Stimulated activated CD4-positive, alpha-beta T cell treated with anti-CD3 and anti-CD28 coated beads, Interleukin-1b, Interleukin-23, amount 100 ng/mL, for 48 hours (primary cell): ENCODE measurements around the gene RPL22.
"Not testable (repeated sequence)": the region's sequence is repeated elsewhere in the genome, so short reads cannot be mapped to it uniquely, and the experiment has no call there.

Experiments
- DNase-seq: peaks from one replicate; pipeline ENCODE4 v3.0.0-alpha.2; 2020

The RPL22 gene

DNA sequence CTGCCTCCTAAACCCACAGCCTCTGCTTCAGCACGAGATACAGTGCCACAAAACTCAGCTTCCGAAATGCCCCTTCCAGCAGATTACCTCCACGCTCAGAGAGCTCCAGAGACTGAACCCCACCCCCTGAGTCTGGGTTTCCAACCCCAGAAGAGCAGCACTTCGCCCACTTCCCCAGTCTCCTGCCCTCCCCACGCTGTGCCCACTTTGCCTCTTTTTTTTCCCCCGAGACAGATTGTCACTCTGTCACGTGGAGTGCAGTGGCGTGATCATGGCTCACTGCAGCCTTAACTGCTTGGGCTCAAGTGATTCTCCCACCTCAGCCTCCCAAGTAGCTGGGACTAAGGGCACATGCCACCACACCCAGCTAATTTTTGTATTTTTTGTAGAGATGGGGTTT is 26.3 kb upstream of the RPL22 start:
- no peak for DNase-seq

DNA sequence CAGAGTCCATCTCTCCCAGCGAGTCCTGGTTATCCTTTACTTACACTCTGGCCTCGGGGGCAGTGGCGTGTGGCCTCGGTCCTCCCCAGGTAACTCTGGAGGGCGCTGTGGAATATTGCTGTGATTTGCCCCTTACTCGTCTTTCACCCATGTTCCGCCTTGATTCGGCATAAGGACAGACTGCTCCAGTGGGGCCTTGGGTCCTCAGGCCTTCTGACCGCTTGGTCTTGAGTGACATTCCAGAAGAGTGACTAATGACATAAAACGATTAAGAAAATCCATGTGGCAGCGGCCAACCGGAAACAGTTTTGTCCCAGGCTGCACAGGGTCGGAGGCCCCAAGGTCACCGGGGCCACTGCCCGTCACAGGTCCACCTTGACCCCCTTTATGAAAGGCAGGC is 25.3 kb upstream of the RPL22 start:
- DNase-seq: no peak

DNA sequence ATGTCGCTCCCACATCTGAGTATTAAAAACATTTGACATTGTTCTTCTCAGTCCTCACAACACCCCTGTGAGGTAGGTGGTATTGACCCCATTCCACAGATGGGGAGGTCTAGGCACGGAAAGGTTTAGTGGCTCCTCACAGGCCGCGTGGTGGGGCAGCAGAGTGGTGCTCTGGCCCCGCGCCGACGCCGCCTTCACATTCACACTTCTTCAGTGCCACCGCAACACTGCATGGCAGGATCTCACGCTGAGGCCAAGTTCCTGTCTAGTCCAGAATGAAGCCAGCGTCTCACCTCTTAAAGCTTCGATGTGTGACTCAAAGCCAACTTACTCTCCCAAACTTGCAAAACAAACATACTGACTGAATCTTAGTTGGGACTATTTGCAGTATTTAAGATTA is 24.2 kb upstream of the RPL22 start:
- no peak for DNase-seq

DNA sequence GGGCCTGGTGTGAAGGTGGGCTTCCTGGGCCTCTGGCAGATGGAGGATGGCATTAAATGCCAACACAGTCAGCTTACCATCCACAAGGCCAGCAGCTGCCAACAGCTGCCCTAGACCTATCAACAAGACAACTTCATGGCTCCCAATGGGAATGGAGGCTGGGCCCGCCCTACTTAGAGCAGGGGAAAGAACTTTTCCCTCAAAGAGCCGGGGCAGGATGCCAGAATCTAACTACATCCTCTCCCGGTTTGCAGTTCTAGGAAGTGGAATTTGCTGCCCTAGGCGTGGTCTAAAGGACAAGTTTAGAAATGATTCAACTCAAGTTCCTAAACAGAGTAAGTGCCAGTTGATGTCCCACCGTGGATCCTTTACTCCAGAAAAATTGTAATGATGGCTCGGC is 23.2 kb upstream of the RPL22 start:
- no peak for DNase-seq

DNA sequence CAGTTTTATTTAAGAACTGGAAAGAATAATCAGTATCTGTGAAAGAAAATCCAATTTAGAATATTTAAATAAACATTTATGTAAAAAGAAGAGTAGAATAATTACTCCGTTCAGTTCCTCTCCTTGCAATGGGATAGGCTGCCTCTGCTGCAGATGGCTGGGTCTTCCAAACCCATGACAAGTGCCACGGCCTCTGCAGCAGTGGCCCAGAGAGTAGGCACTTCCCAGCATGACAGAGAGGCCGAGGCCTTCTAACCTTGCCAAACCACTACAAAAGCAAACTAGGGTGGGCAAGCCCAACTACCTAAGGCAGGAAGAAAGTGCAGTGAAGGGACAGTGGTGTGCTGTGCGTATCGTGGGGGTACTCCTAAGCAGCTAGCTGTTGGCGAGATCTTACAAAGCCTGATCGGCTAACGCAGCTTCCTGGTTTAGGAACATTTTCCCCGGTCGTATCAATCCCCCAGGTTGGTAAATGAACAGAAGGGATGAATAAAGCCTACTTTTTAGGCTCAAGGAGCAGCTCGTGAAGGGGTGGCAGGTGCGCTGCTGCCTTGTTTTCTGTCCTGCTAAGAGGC is 21.9 kb upstream of the RPL22 start:
- DNase-seq: no peak

DNA sequence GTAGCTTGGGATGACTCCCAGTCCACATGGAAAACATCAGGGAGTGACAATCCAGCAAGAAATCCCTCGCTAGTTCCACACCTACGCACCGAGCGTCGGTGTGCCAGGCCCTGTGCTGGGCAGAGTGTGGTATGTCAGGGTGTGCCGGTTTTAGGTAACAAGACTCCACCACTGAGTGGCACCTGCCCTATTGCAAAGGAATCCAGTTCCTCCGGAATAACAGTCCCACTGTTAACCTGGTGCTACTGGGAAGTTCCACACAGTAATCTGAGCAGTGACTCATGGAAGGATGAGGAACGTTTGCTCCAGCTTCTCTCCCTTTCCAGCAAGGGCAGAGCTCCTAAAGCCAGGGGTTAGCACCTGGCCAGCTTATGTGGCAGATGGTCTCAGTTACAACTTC is 20.8 kb upstream of the RPL22 start:
- DNase-seq: no peak

DNA sequence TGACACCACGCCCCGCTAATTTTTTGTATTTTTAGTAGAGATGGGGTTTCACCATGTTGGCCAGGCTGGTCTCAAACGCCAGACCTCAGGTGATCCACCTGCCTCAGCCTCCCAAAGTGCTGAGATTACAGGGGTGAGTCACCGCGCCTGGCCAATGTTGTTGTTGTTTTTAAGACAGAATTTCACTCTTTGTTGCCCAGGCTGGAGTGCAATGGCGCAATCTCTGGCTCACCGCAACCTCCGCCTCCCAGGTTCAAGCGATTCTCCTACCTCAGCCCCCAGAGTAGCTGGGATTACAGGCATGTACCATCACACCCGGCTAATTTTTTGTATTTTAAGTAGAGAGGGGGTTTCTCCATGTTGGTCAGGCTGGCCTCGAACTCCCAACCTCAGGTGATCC is 20.2 kb upstream of the RPL22 start:
- not testable (repeated sequence) for DNase-seq

DNA sequence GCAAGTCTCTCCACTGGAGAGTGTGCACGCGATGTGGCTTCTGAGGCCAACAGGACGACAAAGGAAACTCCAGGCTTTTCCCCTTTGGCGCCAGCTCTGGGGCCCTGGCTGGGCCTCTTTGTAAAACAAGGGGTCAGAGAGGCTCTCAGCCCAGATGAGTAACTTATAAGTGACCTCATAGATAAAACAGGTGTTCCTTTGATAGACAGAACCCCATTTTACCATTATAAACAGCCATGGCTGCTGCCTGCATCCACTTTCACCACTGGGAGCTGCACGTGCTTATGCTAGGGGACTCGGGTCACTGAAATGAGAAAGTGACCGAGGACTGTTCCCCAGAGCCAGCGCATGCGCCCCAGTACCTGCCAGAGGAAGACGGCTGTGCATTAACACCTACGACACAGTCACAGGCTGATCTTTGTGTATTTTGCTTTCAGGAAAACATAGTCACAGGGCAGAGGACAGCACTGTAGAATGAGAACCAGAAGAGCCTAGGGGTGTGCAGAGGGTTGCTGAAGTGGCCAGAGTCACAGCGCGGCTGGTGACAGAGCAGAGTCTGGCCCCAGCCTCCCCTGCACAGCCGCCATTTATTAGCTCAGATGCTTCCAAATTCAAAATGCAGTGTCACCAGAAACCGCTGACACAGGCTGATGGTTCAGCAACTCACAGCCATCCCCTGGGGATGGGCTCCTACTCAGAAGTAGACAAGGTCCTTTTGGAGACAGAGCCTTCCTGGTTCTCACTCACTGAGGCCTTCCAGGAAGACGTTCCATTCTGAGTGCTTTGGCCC is 19.2 kb upstream of the RPL22 start:
- DNase-seq: no peak

DNA sequence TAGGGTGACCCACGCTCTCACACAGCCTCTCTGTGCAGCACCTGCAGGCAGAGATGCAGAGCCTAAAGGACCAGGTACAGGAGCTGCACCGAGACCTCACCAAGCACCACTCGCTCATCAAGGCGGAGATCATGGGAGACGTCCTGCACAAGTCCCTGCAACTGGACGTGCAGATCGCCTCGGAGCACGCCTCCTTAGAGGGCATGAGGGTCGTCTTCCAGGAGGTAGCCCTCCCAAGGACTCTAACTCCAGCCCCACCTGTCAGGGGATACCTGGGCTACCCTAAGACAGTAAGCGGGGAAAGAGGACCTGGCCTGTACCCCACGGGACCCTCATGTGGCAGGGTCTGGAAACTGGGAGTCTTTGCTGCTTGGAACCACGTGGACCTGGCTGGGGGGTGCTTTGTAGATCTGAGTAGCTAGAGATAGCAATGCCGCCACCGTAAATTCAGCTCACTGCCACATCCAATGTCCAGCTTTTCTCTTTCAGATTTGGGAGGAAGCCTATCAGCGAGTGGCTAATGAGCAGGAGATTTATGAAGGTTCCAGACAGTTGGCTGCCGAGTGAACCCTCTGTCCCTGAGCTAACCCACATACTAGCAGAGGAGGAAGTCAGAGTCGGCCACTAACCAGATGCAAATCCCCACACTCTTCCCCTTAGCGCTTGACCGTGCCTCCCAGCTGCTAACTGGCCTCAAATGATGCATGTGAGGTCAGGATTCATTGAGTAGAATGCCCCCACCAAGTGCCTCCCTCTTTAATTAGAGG is 13.0 kb upstream of the RPL22 start:
- DNase-seq: no peak

DNA sequence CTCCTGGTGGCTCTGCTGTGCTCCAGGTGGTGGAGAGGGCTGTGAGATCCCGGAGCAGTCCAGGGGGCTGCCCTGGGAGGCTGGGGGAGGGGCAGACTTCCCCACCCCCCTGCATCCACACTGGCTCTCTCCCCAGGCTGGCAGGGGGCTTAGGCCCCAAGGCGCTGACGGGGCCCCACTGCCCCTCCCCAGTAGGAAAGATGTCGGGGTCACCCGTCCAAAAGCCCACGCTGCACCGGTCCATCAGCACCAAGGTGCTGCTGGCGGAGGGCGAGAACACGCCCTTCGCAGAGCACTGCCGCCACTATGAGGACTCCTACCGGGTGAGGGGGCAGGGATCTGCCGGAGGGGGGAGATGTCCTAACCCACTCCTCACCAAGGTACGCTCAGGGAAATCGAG is 12.3 kb upstream of the RPL22 start:
- DNase-seq: no peak

DNA sequence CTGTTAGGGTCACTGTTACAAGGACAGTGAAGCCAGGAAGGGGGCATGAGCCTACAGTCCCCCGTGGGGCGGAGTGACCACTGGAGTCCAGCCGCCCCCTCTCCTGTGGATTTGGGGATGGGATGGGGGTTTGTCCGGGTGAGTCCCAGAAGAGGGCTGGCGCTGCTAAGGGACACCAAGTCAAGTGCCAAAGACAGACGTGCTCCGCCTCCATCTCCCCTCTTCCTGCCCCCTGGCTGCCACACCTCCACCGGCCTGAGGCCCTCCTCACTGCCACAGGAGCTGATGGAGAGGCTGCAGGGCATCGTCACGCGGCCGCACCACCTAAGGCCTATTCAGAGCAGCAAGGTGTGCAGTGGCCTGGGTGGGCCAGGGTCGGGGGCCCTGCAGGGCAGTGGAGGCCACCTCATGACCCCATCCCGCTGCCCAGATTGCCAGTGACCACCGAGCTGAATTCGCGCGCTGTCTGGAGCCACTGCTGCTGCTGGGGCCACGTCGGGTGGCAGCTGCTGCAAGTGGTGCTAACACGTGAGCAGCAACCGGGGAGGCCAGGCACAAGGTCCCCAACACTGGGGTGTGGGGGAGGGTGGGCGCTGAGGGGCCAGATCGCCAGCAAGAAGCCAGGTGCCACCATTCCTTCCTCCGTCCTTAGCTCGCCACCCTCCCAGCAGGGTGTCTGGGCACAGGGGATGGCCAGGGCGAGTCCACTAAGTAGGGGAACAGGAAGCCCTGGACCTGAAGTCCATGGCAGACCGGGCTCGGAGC is 11.4 kb upstream of the RPL22 start:
- DNase-seq: no peak

DNA sequence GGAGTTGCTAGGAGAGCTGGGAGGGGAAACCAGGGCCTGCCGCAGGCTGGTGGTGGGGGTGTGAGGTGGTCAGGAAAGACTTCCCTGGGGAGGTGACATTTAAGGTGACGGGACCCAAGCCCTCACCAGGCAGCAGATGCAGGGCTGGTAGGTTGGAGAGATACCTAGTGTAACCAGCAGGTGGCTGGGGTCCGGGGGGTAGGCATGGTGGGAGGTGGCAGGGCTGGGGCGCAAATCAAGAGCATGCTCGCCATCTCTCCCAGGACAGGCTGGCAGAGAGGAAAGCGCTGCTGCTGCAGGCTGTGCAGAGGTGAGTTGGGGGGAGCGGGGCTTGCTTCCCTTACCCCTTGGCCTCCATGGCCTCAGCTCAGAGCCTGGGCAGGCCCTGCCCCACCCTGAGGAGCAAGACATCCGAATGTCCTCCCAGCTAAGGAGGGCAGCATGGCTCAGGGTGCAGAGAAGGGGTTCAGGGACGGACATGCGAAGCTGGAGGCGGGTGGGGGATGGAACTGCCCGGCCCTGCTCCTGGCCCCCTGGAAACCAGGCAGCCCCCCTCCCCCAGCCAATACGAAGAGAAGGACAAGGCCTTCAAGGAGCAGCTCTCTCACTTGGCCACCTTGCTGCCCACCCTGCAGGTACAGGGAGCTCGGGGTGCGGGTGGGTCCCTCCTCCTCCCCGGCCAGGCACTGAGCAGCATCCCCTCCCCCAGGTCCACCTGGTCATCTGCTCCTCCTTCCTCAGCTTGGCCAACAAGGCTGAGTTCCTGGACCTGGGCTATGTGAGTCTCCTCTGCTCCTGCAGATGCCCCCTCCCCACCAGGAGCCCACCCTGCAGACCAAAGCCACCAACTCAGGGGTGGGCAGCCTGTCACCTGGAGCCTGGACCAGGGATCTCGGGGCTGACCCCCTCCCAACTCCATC is 10.5 kb upstream of the RPL22 start:
- peak; percentile 34 for DNase-seq

DNA sequence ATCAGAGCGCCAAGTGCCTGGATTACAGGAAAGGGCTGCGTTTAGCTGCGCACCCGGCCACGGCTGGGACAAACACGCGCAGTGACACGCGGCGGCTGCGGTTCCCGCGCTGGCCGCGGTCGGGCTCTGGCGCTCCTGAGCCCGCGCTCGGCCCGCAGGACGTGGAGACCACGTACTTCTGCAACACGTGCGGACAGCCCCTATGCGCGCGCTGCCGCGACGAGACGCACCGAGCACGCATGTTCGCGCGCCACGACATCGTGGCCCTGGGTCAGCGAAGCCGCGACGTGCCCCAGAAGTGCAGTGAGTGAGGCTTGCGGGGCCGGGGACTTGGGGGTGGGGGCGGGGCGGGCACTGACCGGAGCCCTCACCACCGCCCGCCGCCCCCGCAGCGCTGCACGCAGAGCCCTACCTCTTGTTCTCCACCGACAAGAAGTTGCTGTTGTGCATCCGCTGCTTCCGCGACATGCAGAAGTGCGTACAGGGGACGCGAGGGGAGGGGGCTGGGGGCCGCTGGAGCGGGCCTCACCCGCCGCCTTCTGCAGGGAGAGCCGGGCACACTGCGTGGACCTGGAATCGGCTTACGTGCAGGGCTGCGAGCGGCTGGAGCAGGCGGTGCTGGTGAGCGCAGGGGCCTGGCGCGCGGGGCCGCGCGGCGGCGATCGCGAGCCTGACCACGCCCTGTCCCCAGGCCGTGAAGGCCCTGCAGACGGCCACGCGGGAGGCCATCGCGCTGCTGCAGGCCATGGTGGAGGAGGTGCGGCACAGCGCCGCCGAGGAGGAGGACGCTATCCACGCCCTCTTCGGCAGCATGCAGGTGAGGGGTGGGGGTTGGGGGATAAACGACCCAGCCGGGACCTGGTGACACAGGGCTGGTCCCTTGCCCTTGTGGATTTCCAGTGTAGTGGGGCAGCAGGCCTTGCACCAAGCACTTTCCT is 9.6 kb upstream of the RPL22 start:
- peak; percentile 32 for DNase-seq

DNA sequence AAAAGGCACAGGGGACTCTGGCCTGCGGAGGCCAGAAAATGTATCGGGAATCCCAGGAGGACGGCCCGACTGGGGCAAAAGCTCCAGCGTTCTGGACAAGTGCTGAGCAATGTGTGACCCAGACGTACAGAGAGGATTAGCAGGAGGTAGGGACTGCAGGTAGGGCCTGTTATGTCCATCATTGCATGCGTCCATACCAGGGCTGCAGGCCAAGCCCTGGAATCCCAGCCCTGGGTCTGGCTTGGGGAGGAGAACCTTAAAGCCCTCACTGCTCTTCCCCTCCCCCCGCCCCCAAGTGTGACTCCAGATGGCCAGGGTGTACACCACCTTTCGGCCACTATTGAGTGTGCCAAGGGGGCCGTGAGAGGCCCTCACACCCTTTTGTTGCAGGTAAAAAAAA is 8.5 kb upstream of the RPL22 start:
- no peak for DNase-seq

DNA sequence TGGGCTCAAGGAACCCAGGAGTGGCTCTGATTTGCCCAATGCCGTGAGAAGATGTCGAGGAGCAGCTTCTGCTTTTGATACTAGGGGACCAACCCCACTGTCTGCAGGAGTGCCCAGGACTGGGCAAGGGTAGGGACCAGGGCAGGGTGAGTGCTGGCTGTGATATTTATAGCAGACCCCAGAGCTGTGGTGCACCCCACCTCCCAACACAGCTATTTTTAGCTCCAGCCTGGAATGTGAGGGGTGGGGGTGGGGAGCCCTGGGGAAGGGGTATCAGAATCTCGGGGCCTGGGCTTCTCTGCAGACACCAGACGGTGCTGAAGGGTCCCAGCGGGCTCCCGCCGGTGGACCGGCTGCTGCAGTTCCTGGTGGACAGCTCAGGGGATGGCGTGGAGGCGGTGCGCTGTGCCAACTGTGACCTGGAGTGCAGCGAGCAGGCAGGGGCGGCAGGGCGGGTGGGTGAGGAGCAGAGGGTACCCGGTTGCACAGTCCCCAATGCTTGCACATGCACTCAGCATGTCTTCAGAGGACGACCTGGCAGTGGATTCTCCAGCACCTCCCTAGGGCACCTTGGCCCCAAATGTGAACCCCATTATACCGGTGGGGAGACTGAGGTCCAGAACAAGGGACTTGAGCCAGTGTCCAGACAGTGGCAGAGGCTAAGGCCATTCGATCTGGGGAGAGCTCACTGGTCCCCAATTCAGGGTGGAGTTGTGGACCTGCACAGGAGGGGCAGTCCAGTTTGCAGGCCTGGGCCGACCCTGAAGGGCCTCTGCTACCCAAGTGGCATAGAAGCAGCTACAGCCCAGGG is 7.9 kb upstream of the RPL22 start:
- no peak for DNase-seq

DNA sequence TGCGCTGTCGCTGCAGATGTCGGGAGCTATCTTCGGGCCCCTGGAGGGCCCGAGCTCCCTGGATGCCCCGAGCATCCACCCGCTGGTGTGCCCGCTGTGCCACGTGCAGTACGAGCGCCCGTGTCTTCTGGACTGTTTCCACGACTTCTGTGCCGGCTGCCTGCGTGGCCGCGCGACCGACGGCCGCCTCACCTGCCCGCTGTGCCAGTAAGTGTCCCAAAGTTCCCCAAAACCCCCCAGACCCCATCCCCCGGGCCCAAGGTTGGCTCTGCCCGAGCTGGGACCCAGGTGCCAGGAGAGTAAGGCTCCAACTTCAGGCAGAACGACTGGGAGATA is 7.1 kb upstream of the RPL22 start:
- no peak for DNase-seq

DNA sequence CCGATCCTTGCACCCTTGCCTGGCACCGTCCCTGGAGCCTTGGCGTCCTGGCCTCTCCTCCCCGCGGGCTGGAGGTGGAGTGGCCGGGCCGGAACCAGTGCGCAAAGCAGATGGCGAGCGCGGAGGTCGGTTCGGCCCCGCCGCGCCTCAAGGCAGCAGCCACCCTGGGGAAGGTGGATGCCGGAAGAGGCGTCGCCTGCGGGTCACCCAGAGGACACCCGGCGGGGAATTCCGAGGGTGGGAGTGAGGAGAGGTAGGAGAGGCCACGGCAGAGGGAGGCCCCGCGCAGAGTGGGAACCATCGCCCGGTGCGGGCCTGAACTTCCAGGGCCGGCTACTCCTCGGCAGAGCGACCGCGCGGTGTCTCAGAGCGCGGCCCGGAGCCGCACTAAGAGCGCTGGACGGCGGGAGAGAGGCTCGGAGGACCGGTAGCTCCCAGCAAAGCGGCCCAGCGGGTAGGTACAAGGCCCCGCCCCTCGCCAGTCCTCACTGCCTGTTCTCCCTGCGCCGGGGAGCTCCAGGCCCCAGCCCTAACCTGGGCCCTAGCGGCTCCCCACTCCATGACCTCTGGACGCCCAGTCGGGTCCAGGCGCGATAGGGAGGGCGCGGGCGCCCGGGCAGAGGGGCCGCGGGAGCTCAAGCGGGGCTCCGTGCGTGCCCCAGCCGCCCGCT is 6.6 kb upstream of the RPL22 start, which contains the start of gene RNF207:
TSS of gene RNF207 (plus strand) at position 271 of the 671 bp plus-strand sequence. CDS start 417 bp downstream, outside the sequence.
- peak; percentile 67 for DNase-seq

DNA sequence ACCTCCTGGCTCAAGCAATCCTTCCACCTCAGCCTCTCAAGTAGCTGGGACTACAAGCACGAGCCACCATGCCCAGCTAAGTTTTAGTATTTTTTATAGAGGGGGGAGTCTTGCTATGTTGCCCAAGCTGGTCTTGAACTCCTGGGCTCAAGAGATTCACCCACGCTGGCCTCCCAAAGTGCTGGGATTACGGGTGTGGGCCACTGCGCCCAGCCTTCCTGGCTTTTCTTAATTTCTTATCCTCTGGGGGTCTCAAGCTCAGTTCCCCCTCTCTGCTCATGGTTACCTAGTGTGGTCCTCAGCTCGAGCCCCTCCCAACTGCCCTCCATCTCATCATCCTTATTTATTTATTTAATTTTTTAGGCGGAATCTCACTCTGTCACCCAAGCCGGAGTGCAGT is 2.9 kb upstream of the RPL22 start:
- DNase-seq: no peak

DNA sequence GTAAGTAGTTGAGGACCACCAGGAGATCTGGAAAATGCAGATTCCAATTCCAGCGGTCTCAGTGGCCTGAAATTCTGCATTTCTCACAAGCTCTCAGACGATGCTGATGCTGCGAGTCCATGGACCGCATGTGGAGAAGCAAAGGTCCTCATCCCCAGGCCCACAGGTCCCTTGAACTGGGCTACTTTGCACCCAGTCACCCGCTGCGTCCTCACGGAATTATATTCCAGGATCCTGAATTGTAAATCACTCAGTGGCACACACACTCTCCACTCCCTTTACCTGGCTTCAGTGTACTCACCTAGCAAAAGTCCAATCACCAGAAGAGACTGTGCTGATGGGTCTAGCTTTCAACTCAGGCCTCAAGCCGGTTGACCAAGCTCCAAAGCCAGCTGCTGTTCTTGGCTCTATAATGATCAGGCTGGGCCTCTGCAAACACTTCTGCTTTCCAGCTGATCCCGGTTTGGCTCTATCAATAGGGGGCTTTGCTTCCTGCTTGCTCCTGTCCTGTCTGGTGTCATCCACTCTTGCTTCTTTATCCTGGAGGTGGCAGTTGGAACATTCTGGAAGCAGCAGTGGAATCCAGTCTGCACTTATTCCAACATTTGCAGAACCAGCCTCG is 904 bp upstream of the RPL22 start:
- no peak for DNase-seq
